ENCODE data around the gene CSNK1D.

CSNK1D gene

GRCh38 chr17:82294064-82294773 is 20.7 kb upstream of the CSNK1D start:
- DNase-seq: no peak

GRCh38 chr17:82292251-82293154 is 19.0 kb upstream of the CSNK1D start:
- peak; percentile 83 to 88 (median 88) for DNase-seq

GRCh38 chr17:82291582-82292250 is 18.2 kb upstream of the CSNK1D start:
- no peak for DNase-seq

GRCh38 chr17:82287868-82288801 is 14.6 kb upstream of the CSNK1D start:
- DNase-seq: no peak

- DNase-seq: no peak
Measured at GRCh38 chr17:82287013-82287867, 13.7 kb upstream of the CSNK1D start.

- no peak for DNase-seq
Measured at GRCh38 chr17:82285141-82285540, 11.6 kb upstream of the CSNK1D start.

GRCh38 chr17:82283208-82283749 is 9.8 kb upstream of the CSNK1D start:
- no peak for DNase-seq

GRCh38 chr17:82282239-82283207 is 9.0 kb upstream of the CSNK1D start:
- DNase-seq: no peak

GRCh38 chr17:82281502-82282238 is 8.2 kb upstream of the CSNK1D start:
- DNase-seq: no peak

- no peak for DNase-seq
Measured at GRCh38 chr17:82281076-82281475, 7.6 kb upstream of the CSNK1D start.

GRCh38 chr17:82280537-82280936 is 7.0 kb upstream of the CSNK1D start:
- no peak for DNase-seq

GRCh38 chr17:82278786-82279391 is 5.4 kb upstream of the CSNK1D start:
- no peak for DNase-seq

GRCh38 chr17:82278308-82278707 is 4.8 kb upstream of the CSNK1D start:
- no peak for DNase-seq

- no peak for DNase-seq
Measured at GRCh38 chr17:82277851-82278250, 4.4 kb upstream of the CSNK1D start.

GRCh38 chr17:82276938-82277337 is 3.4 kb upstream of the CSNK1D start:
- no peak for DNase-seq

GRCh38 chr17:82275326-82275725 is 1.8 kb upstream of the CSNK1D start:
- no peak for DNase-seq

GRCh38 chr17:82274134-82275020 is 877 bp upstream of the CSNK1D start:
- no peak for DNase-seq

Data from activated CD4-positive, CD25-positive, alpha-beta regulatory T cell (primary cell).